BLaER1 treated with 17β-estradiol and CSF1 and Interleukin-3, amounts not matched to agents 10 nM and 100 nM (cell line): ENCODE data around the gene HERPUD1.
A peak's percentile ranks its signal among the peaks of the same experiment; 100 is the strongest.

ENCODE experiments used
- H3K27ac ChIP-seq, 11 experiments: shearing (Covaris generic); formaldehyde crosslinking; 2 replicates each; pipeline ENCODE4 v1.8.1; 2022
- H3K27me3 ChIP-seq, 11 experiments: shearing (Covaris generic); formaldehyde crosslinking; 2 replicates each; pipeline ENCODE4 v1.8.1; 2022
- H3K36me3 ChIP-seq, 11 experiments: shearing (Covaris generic); formaldehyde crosslinking; 2 replicates each; pipeline ENCODE4 v1.8.1; 2022
- H3K4me1 ChIP-seq, 10 experiments: shearing (Covaris generic); formaldehyde crosslinking; 2 replicates each; pipeline ENCODE4 v1.8.1; 2022
- H3K4me2 ChIP-seq, 11 experiments: shearing (Covaris generic); formaldehyde crosslinking; 2 replicates each; pipeline ENCODE4 v1.8.1; 2022
- H3K4me3 ChIP-seq, 10 experiments: shearing (Covaris generic); formaldehyde crosslinking; 2 replicates each; pipeline ENCODE4 v1.8.1; 2022
- H3K9ac ChIP-seq, 11 experiments: shearing (Covaris generic); formaldehyde crosslinking; 2 replicates each; pipeline ENCODE4 v1.8.1; 2022
- H3K9me3 ChIP-seq, 11 experiments: shearing (Covaris generic); formaldehyde crosslinking; replicated peaks in 1 of 11; 2 replicates each; pipeline ENCODE4 v1.8.1; 2022
- H4K20me1 ChIP-seq, 11 experiments: shearing (Covaris generic); formaldehyde crosslinking; 2 replicates each; pipeline ENCODE4 v1.8.1; 2022
- Cebpa-rat ChIP-seq, 11 experiments: shearing (Covaris generic); IDR thresholded peaks; 2 replicates each; pipeline ENCODE4 v1.8.1; 2022

HERPUD1 gene

DNA sequence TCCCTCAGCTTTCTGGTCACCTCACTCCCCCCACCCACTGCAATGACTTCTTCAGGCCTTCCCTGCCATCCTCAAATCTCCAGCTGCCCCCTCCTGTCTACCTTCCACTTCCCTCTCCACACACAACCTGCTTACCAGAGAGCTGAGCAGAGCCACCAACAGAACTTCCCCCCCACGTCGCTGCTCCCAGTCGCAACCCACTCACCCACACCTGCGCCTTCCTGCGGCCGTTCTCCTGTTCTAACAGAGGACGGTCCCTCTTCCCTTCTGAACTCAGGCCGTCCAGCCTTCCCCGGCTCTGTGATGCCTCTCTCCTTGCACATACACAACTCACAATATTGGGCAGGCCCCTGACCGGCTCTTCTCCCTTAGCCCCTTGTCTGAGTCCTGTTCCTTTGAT lies 43.8 kb downstream of the HERPUD1 start:
- no peak for TF ChIP-seq Cebpa-rat (IDR thresholded peaks at IDR 0.05)
- Histone ChIP-seq H3K27me3 (no peaks in the 10 kb centered on the region), H3K9me3 (peaks cover 0 to 11% (median 0%) of the 10 kb centered on the region in 11 experiments; a peak in 6 of 22 replicates), H3K27ac (no peak overlapping the region), H3K4me3 (no peak overlapping the region), H3K36me3 (no peaks in the 10 kb centered on the region), H3K4me1 (peaks cover 39 to 88% (median 83%) of the 10 kb centered on the region in 10 experiments), H4K20me1 (no peaks in the 10 kb centered on the region), H3K9ac (no peak overlapping the region), H3K4me2 (peak overlapping the region in 8 of 11 experiments; percentile 14 to 60 (median 38); a peak in 9 of 22 replicates)

GRCh38 chr16:56977216-56977615 lies 45.3 kb downstream of the HERPUD1 start:
- Histone ChIP-seq H3K9me3 (peaks cover 0 to 11% (median 0%) of the 10 kb centered on the region in 11 experiments; a peak in 6 of 22 replicates), H3K27me3 (no peaks in the 10 kb centered on the region), H3K4me2 (0 out of 22 replicates have a peak overlapping the region, but pooled peaks of 1 of the 11 experiments have one; percentile 55), H3K36me3 (no peaks in the 10 kb centered on the region), H3K9ac (no peak overlapping the region), H3K27ac (peak overlapping the region in 1 of 11 experiments; percentile 10; a peak in 1 of 22 replicates), H4K20me1 (no peaks in the 10 kb centered on the region), H3K4me3 (no peak overlapping the region), H3K4me1 (peaks cover 54 to 88% (median 83%) of the 10 kb centered on the region in 10 experiments)
- no peak for TF ChIP-seq Cebpa-rat (IDR thresholded peaks at IDR 0.05)

GRCh38 chr16:56977823-56978430 lies 46.0 kb downstream of the HERPUD1 start:
- Histone ChIP-seq H3K27ac (0 out of 22 replicates have a peak overlapping the region, but pooled peaks of 1 of the 11 experiments have one; percentile 4), H3K9ac (0 out of 22 replicates have a peak overlapping the region, but pooled peaks of 1 of the 11 experiments have one; percentile 20), H3K36me3 (no peaks in the 10 kb centered on the region), H3K4me3 (no peak overlapping the region), H3K4me1 (peaks cover 54 to 88% (median 83%) of the 10 kb centered on the region in 10 experiments), H3K9me3 (peaks cover 0 to 11% (median 0%) of the 10 kb centered on the region in 11 experiments; a peak in 6 of 22 replicates), H3K27me3 (no peaks in the 10 kb centered on the region), H4K20me1 (no peaks in the 10 kb centered on the region), H3K4me2 (peak overlapping the region; percentile 2 to 99 (median 84); a peak in 19 of 22 replicates)
- no peak for TF ChIP-seq Cebpa-rat (IDR thresholded peaks at IDR 0.05)

DNA sequence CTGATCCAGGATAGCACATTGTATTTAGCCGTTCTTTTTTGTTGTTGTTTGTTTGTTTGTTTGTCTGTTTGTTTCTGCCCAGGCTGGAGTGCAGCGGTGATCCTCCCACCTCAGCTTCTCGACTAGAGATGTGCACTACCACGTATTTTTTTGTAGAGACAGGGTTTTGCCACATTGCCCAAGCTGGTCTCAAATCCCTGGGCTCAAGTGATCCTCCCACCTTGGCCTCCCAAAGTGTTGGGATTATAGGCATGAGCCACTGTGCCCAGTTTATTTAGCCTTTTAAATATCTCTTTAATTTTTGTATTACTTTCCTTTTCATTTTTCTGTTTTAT lies 48.2 kb downstream of the HERPUD1 start:
- Histone ChIP-seq H3K9ac (no peak overlapping the region), H3K36me3 (no peaks in the 10 kb centered on the region), H3K4me3 (no peak overlapping the region), H3K4me2 (peak overlapping the region in 10 of 11 experiments; percentile 51 to 99 (median 87); a peak in 18 of 22 replicates), H3K27me3 (no peaks in the 10 kb centered on the region), H4K20me1 (no peaks in the 10 kb centered on the region), H3K27ac (no peak overlapping the region), H3K9me3 (peaks cover 0 to 11% (median 0%) of the 10 kb centered on the region in 11 experiments; a peak in 6 of 22 replicates), H3K4me1 (peaks cover 65 to 90% (median 84%) of the 10 kb centered on the region in 10 experiments)
- no peak for TF ChIP-seq Cebpa-rat (IDR thresholded peaks at IDR 0.05)

DNA sequence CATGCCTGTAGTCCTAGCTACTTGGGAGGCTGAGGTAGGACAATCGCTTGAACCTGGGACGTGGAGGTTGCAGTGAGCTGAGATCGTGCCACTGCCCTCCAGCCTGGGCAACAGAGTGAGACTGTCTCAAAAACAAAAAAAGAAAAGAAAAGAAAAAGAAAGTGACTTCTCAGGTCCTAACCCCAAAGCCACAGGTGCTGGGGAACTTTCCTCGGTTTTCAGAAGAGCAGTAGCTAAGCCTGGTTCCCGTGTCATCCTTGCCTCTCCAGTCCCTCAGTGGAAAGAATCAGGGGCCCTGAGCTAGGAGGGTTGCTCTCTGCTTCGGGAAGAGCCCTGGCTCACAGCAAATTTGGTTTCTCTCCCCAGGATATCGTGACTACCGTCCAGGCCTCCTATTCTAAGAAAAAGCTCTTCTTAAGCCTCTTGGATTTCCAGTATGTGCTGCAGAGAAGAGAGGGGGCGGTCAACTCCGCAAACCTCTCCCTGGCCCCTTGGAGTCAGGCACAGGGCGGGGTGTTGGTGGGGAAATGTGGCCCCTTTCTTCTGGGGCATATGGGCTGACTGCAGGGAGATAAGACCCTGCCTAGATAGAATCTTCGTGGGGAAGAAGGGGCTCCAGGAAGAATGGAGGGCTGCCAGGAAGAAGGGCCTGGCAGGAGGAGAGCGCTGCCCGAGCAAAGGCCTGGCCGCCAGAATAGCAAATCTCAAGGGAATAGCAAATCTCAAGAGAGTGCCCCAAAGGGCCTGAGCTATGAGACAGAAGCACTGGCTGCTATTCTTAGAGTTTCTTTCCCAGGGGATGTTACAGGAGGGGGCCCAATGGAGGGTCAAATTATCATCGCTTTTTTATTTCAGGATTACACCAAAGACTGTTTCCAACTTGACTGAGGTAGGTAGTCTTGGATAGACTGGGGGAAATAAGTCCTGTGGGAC lies 49.1 kb downstream of the HERPUD1 start:
- Histone ChIP-seq H3K36me3 (no peaks in the 10 kb centered on the region), H3K9me3 (peaks cover 0 to 11% (median 0%) of the 10 kb centered on the region in 11 experiments; a peak in 6 of 22 replicates), H3K4me1 (peaks cover 72 to 90% (median 85%) of the 10 kb centered on the region in 10 experiments), H3K9ac (peak overlapping the region in 8 of 11 experiments; percentile 3 to 61 (median 32); a peak in 14 of 22 replicates), H3K4me3 (peak overlapping the region in 1 of 10 experiments; percentile 8; a peak in 2 of 20 replicates), H3K27ac (peak overlapping the region in 8 of 11 experiments; percentile 2 to 67 (median 42); a peak in 14 of 22 replicates), H4K20me1 (no peaks in the 10 kb centered on the region), H3K27me3 (no peaks in the 10 kb centered on the region), H3K4me2 (peak overlapping the region; percentile 63 to 99 (median 90))
- TF ChIP-seq Cebpa-rat (IDR thresholded peaks at IDR 0.05) = no peak

DNA sequence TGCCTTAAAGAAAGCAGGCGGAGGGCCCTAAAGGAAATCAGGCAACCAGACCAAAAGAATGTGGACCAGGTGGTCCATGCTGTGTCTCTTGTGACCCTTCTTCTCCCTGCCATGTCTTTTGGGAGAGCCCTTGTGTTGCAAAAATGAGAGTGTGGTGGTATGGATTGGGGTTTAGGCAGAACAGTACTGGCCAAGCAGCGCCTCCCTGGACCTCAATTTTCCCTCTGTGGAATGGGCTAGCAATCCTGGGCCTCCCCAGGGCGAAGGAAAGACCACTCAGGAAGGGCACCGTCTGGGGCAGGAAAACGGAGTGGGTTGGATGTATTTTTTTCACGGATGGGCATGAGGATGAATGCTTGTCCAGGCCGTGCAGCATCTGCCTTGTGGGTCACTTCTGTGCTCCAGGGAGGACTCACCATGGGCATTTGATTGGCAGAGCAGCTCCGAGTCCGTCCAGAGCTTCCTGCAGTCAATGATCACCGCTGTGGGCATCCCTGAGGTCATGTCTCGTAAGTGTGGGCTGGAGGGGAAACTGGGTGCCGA lies 49.9 kb downstream of the HERPUD1 start:
- Histone ChIP-seq H3K27me3 (no peaks in the 10 kb centered on the region), H4K20me1 (no peaks in the 10 kb centered on the region), H3K4me2 (peak overlapping the region; percentile 63 to 99 (median 90)), H3K4me3 (peak overlapping the region in 1 of 10 experiments; percentile 8; a peak in 1 of 20 replicates), H3K4me1 (peaks cover 79 to 97% (median 92%) of the 10 kb centered on the region in 10 experiments), H3K36me3 (no peaks in the 10 kb centered on the region), H3K27ac (peak overlapping the region in 6 of 11 experiments; percentile 20 to 67 (median 53); a peak in 6 of 22 replicates), H3K9me3 (peaks cover 0 to 11% (median 0%) of the 10 kb centered on the region in 11 experiments; a peak in 6 of 22 replicates), H3K9ac (peak overlapping the region in 5 of 11 experiments; percentile 9 to 61 (median 31); a peak in 3 of 22 replicates)
- no peak for TF ChIP-seq Cebpa-rat (IDR thresholded peaks at IDR 0.05)

GRCh38 chr16:56982695-56983094 lies 50.8 kb downstream of the HERPUD1 start:
- Histone ChIP-seq H3K4me1 (peaks cover 87 to 100% (median 99%) of the 10 kb centered on the region in 10 experiments), H3K27ac (peak overlapping the region in 5 of 11 experiments; percentile 6 to 52 (median 25); a peak in 3 of 22 replicates), H3K9me3 (peaks cover 0 to 11% (median 0%) of the 10 kb centered on the region in 11 experiments; a peak in 6 of 22 replicates), H4K20me1 (no peaks in the 10 kb centered on the region), H3K4me2 (peak overlapping the region; percentile 42 to 99 (median 90)), H3K9ac (peak overlapping the region in 3 of 11 experiments; percentile 20 to 45 (median 34); a peak in 3 of 22 replicates), H3K27me3 (no peaks in the 10 kb centered on the region), H3K36me3 (no peaks in the 10 kb centered on the region), H3K4me3 (no peak overlapping the region)
- no peak for TF ChIP-seq Cebpa-rat (IDR thresholded peaks at IDR 0.05)

DNA sequence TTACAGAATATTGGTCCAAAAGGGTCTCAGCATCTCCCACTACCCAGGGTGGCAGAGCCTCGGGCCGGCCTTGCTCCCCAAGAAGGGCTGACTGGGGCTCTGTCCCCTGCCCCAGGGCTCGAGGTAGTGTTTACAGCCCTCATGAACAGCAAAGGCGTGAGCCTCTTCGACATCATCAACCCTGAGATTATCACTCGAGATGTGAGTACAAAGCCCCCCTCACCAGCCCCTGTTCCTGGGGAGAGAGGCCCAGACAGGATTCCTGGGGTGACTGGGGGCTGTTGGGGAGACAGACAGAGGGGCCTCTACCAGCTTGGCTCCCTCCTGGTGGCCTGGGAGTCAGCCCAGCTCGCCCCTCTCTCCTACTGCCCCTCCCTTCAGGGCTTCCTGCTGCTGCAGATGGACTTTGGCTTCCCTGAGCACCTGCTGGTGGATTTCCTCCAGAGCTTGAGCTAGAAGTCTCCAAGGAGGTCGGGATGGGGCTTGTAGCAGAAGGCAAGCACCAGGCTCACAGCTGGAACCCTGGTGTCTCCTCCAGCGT lies 51.3 kb downstream of the HERPUD1 start:
- H3K4me1 ChIP-seq = peaks cover 87 to 100% (median 99%) of the 10 kb centered on the region in 10 experiments
- TF ChIP-seq Cebpa-rat (IDR thresholded peaks at IDR 0.05) = no peak

More for the DNA sequence above, 51.3 kb downstream of the HERPUD1 start:
- no peak overlapping the region for H3K4me3 ChIP-seq
- peak overlapping the region in 7 of 11 experiments; percentile 6 to 52 (median 22); a peak in 8 of 22 replicates for H3K27ac ChIP-seq
- no peaks in the 10 kb centered on the region for H3K27me3 ChIP-seq
- H4K20me1 ChIP-seq = no peaks in the 10 kb centered on the region
- H3K9ac ChIP-seq = peak overlapping the region in 7 of 11 experiments; percentile 8 to 45 (median 20); a peak in 8 of 22 replicates
- H3K4me2 ChIP-seq = peak overlapping the region; percentile 42 to 99 (median 90)
- no peaks in the 10 kb centered on the region for H3K36me3 ChIP-seq
- H3K9me3 ChIP-seq = peaks cover 0 to 11% (median 0%) of the 10 kb centered on the region in 11 experiments; a peak in 6 of 22 replicates
